Fibroblast of the aortic adventitia (primary cell): ENCODE data around the gene SKAP2. TPM values are rescaled to one million over a fixed set of nuclear protein-coding genes. Genes with fewer than 3 reads are reported as not detected.

Experiments used
- DNase-seq: peaks from one replicate; pipeline ENCODE4 v3.0.0-alpha.2; 2010; ENCODE audit warnings: low read depth
- H3K4me3 ChIP-seq: 2 replicates; pipeline ENCODE4 v1.5.1; 2011; ENCODE audit warnings: low read depth, mild to moderate bottlenecking, control low read depth, low read length, moderate library complexity
- total RNA-seq: library from RNA; depleted of rRNA; stranded (reverse); fragments of >200 nt; gene quantifications from 2 replicates; pipeline ENCODE4 v1.2.3, GENCODE V29; 2012; ENCODE audit warnings: low replicate concordance
- TF ChIP-seq, protein P1 (sequence below): IDR thresholded peaks from 2 replicates; pipeline ENCODE4 v1.5.1; 2011; ENCODE audit warnings: mild to moderate bottlenecking, low read length, control low read depth, inconsistent platforms; ENCODE audit not compliant: insufficient read depth

The SKAP2 gene
- total RNA-seq, 1 donor: 13.6 TPM

DNA sequence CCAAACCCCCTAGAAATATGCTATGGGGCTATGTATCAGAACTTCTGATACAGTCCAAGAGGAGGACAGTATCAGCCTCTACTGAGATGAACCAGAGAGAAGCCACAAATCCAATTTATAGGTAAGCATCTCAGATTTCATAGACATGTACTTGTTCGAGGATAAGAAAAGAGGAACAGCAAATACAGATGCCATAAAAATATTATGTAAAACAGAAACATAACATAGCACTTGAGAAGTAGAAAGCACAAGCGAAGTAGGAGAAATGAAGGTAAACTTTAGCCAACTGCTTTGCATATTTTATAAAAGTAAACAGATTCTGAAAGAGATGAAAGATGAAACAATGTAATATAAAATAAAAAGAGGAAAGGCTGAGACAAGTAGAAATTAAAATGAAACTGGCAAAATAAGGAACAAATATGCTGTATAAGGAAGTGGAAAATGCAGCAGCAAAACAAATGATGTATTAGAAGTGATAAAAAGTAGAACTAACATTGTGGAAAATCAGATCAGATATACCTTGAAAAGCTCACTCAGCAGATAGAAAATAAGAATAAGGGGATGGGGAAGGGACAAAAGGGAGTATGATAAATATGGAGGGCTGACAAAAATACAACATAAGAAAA, 135.1 kb downstream of the SKAP2 start:
- no peak overlapping the region for H3K4me3 ChIP-seq
- no peak for DNase-seq
- TF ChIP-seq, protein P1, sequence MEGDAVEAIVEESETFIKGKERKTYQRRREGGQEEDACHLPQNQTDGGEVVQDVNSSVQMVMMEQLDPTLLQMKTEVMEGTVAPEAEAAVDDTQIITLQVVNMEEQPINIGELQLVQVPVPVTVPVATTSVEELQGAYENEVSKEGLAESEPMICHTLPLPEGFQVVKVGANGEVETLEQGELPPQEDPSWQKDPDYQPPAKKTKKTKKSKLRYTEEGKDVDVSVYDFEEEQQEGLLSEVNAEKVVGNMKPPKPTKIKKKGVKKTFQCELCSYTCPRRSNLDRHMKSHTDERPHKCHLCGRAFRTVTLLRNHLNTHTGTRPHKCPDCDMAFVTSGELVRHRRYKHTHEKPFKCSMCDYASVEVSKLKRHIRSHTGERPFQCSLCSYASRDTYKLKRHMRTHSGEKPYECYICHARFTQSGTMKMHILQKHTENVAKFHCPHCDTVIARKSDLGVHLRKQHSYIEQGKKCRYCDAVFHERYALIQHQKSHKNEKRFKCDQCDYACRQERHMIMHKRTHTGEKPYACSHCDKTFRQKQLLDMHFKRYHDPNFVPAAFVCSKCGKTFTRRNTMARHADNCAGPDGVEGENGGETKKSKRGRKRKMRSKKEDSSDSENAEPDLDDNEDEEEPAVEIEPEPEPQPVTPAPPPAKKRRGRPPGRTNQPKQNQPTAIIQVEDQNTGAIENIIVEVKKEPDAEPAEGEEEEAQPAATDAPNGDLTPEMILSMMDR: no peak

- no peak for DNase-seq
- no peak overlapping the region for H3K4me3 ChIP-seq
- TF ChIP-seq, protein P1: no peak
Observed at GRCh38 chr7:26726051-26726450, 138.3 kb downstream of the SKAP2 start.

- TF ChIP-seq, protein P1: no peak
- no peak overlapping the region for H3K4me3 ChIP-seq
- DNase-seq: no peak
Observed at GRCh38 chr7:26724795-26725194, 139.6 kb downstream of the SKAP2 start.

GRCh38 chr7:26723129-26723528, 141.3 kb downstream of the SKAP2 start:
- TF ChIP-seq, protein P1: no peak
- DNase-seq: no peak
- no peak overlapping the region for H3K4me3 ChIP-seq

- TF ChIP-seq, protein P1: no peak
- DNase-seq: no peak
- no peak overlapping the region for H3K4me3 ChIP-seq
Observed at GRCh38 chr7:26721450-26721849, 142.9 kb downstream of the SKAP2 start.

GRCh38 chr7:26718063-26718462, 146.3 kb downstream of the SKAP2 start:
- DNase-seq: no peak
- TF ChIP-seq, protein P1: no peak
- H3K4me3 ChIP-seq: no peak overlapping the region

DNA sequence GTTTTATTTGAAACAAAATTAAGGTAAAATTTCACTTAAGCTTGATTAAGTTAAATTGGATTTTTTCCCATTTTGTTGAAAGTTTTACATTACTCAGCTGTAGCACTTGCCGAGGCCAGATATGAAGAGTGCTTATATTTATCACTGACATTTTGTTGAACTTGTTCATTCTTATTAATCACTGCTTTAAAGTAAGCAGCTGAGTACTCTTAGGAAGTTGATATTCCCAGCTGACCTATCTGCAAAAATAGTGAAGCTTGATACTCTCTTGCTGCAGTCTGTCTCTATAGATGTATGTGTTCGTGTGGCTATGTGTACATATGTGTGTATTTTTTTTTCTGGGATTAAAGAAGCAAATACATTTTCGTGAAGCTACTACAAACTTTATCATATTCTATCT, 150.0 kb downstream of the SKAP2 start:
- H3K4me3 ChIP-seq: no peak overlapping the region
- DNase-seq: no peak

More for the DNA sequence above, 150.0 kb downstream of the SKAP2 start:
- TF ChIP-seq, protein P1: no peak
